ENCODE results near the gene RAET1E. TPM values are rescaled to one million over a fixed set of nuclear protein-coding genes. Genes with fewer than 3 reads are reported as not detected.
"Not testable (repeated sequence)": the region's sequence is repeated elsewhere in the genome, so short reads cannot be mapped to it uniquely, and the experiment has no call there.

The RAET1E gene
- total and polyA plus RNA-seq, 2 experiments from 2014 or later = not detected

DNA sequence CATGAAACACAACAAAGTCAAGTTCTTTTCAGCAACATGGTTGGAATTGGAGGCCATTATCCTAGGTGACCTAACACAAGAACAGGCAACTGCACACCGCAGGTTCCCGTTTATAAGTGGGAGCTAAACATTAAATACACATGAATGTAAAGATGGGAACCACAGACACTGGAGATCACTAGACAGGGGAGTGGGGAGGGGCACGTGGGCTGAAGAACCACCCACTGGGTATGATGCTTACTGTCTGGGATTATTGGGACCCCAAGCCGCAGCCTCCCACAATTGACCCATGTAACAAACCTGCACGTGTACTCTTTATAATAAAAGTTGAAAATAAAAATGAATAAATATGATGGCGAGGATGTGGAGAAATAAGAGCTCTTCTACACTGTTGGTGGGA lies 33.6 kb upstream of the RAET1E start (continued):
- TF ChIP-seq, protein P1, sequence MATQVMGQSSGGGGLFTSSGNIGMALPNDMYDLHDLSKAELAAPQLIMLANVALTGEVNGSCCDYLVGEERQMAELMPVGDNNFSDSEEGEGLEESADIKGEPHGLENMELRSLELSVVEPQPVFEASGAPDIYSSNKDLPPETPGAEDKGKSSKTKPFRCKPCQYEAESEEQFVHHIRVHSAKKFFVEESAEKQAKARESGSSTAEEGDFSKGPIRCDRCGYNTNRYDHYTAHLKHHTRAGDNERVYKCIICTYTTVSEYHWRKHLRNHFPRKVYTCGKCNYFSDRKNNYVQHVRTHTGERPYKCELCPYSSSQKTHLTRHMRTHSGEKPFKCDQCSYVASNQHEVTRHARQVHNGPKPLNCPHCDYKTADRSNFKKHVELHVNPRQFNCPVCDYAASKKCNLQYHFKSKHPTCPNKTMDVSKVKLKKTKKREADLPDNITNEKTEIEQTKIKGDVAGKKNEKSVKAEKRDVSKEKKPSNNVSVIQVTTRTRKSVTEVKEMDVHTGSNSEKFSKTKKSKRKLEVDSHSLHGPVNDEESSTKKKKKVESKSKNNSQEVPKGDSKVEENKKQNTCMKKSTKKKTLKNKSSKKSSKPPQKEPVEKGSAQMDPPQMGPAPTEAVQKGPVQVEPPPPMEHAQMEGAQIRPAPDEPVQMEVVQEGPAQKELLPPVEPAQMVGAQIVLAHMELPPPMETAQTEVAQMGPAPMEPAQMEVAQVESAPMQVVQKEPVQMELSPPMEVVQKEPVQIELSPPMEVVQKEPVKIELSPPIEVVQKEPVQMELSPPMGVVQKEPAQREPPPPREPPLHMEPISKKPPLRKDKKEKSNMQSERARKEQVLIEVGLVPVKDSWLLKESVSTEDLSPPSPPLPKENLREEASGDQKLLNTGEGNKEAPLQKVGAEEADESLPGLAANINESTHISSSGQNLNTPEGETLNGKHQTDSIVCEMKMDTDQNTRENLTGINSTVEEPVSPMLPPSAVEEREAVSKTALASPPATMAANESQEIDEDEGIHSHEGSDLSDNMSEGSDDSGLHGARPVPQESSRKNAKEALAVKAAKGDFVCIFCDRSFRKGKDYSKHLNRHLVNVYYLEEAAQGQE (IDR thresholded peaks at IDR 0.05; ENCODE audit: unreplicated experiment) = no peak
- no peak for TF ChIP-seq STAT1 (IDR thresholded peaks at IDR 0.05; ENCODE audit: unreplicated experiment)

DNA sequence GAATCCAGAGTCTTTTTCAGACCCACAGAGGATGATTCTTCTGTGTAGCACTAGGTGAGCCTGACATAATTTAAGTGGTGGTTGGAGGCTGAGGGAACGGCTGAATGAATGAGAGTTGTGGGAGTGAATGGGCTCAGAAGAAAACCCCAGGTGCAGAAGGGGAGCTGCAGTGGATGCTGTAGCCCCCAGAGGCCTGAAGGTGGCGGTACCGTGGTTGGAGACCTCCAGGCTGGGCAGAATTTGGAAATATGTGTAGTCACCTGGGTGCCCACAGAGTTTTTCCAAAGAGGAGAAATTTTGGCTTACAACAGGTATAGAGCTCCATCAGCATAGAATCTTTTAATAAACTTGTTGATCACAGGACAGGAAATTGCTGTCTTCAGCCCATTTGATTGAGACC lies 31.5 kb upstream of the RAET1E start:
- Histone ChIP-seq H3K4me1 (ENCODE audit: insufficient read depth) (no peaks in the 10 kb centered on the region), H4K20me1 (replicated peaks; ENCODE audit: insufficient read depth) (no peaks in the 10 kb centered on the region), H3F3A (replicated peaks; ENCODE audit: low read depth) (no peaks in the 10 kb centered on the region), H2AFZ (no peak overlapping the region), H3K4me3 (no peak overlapping the region), H3K27me3 (ENCODE audit: insufficient read depth) (peaks cover 82% of the 10 kb centered on the region), H3K79me2 (replicated peaks; ENCODE audit: insufficient read depth) (no peaks in the 10 kb centered on the region), H3K4me2 (no peak overlapping the region), H3K9me2 (ENCODE audit: insufficient read depth) (no peaks in the 10 kb centered on the region), H3K27ac (ENCODE audit: low read depth) (no peak overlapping the region), H3K36me3 (ENCODE audit: insufficient read depth) (no peaks in the 10 kb centered on the region)
- no peaks in the 10 kb centered on the region for H3K36me3 Mint-ChIP-seq (ENCODE audit: low read depth)
- TF ChIP-seq, protein P2, sequence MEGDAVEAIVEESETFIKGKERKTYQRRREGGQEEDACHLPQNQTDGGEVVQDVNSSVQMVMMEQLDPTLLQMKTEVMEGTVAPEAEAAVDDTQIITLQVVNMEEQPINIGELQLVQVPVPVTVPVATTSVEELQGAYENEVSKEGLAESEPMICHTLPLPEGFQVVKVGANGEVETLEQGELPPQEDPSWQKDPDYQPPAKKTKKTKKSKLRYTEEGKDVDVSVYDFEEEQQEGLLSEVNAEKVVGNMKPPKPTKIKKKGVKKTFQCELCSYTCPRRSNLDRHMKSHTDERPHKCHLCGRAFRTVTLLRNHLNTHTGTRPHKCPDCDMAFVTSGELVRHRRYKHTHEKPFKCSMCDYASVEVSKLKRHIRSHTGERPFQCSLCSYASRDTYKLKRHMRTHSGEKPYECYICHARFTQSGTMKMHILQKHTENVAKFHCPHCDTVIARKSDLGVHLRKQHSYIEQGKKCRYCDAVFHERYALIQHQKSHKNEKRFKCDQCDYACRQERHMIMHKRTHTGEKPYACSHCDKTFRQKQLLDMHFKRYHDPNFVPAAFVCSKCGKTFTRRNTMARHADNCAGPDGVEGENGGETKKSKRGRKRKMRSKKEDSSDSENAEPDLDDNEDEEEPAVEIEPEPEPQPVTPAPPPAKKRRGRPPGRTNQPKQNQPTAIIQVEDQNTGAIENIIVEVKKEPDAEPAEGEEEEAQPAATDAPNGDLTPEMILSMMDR (conservative IDR thresholded peaks at IDR 0.05; ENCODE audit: low read depth in 2 of 2) = peak; percentile 75 to 80
- TF ChIP-seq NANOG (IDR thresholded peaks at IDR 0.05; ENCODE audit: borderline replicate concordance) (no peak), ZNF331 (CRISPR knock-in tag; IDR thresholded peaks at IDR 0.05; ENCODE audit: low read depth) (no peak)
- TF ChIP-seq, protein P3, sequence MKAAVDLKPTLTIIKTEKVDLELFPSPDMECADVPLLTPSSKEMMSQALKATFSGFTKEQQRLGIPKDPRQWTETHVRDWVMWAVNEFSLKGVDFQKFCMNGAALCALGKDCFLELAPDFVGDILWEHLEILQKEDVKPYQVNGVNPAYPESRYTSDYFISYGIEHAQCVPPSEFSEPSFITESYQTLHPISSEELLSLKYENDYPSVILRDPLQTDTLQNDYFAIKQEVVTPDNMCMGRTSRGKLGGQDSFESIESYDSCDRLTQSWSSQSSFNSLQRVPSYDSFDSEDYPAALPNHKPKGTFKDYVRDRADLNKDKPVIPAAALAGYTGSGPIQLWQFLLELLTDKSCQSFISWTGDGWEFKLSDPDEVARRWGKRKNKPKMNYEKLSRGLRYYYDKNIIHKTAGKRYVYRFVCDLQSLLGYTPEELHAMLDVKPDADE (IDR thresholded peaks at IDR 0.05) = no peak
- H3K4me1 Mint-ChIP-seq = peaks cover 3% of the 10 kb centered on the region; the same call in 1 of the 3 replicates
- ATAC-seq = peak; percentile 40
- H3K9me3 Mint-ChIP-seq = peaks cover 2% of the 10 kb centered on the region; the same call in 1 of the 3 replicates
- no peak overlapping the region for H3K4me3 Mint-ChIP-seq
- peak; percentile 75 for DNase-seq (ENCODE audit: low spot score)
- peaks cover 21% of the 10 kb centered on the region for H3K27me3 Mint-ChIP-seq (ENCODE audit: insufficient read depth, low read depth, poor library complexity)
- no peak overlapping the region for H3K27ac Mint-ChIP-seq

DNA sequence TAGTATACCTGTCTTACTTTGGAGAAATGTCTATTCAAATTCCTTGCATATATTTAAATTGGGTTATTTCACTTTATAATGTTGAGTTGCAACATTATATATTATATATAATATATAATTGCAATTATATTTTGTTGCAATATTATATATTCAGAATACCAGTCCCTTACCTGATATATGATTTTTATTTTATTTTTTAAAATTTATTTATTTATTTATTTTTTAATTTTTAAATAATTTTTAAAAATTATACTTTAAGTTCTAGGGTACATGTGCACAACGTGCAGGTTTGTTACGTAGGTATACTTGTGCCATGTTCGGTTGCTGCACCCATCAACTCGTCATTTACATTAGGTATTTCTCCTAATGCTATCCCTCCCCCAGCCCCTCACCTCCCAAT lies 29.1 kb upstream of the RAET1E start:
- H3K9me2 ChIP-seq (ENCODE audit: insufficient read depth); H3K4me3 ChIP-seq; H4K20me1 ChIP-seq (replicated peaks; ENCODE audit: insufficient read depth); H3K4me1 ChIP-seq (ENCODE audit: insufficient read depth); H2AFZ ChIP-seq; H3K4me3 Mint-ChIP-seq; ATAC-seq; H3K4me2 ChIP-seq; H3K9me3 Mint-ChIP-seq; H3F3A ChIP-seq (replicated peaks; ENCODE audit: low read depth); H3K36me3 ChIP-seq (ENCODE audit: insufficient read depth); H3K36me3 Mint-ChIP-seq (ENCODE audit: low read depth); H3K4me1 Mint-ChIP-seq; H3K27ac ChIP-seq (ENCODE audit: low read depth); H3K27ac Mint-ChIP-seq; DNase-seq (ENCODE audit: low spot score); H3K79me2 ChIP-seq (replicated peaks; ENCODE audit: insufficient read depth): not testable (repeated sequence)
- H3K27me3 ChIP-seq (ENCODE audit: insufficient read depth) = peaks cover 92% of the 10 kb centered on the region
- H3K27me3 Mint-ChIP-seq (ENCODE audit: insufficient read depth, low read depth, poor library complexity) = peaks cover 42% of the 10 kb centered on the region
